Activated gamma-delta T cell (primary cell): ENCODE results near the gene ZNF398.
"Not testable (repeated sequence)": the region's sequence is repeated elsewhere in the genome, so short reads cannot be mapped to it uniquely, and the experiment has no call there.

Experiments used
- DNase-seq: peaks from one replicate; lab custom pipeline; 2025; lab: John Stamatoyannopoulos, UW
- total RNA-seq, 2 donors: gene quantifications; one replicate each; lab custom pipeline; 2026; lab: John Stamatoyannopoulos, UW

ZNF398 gene, protein sequence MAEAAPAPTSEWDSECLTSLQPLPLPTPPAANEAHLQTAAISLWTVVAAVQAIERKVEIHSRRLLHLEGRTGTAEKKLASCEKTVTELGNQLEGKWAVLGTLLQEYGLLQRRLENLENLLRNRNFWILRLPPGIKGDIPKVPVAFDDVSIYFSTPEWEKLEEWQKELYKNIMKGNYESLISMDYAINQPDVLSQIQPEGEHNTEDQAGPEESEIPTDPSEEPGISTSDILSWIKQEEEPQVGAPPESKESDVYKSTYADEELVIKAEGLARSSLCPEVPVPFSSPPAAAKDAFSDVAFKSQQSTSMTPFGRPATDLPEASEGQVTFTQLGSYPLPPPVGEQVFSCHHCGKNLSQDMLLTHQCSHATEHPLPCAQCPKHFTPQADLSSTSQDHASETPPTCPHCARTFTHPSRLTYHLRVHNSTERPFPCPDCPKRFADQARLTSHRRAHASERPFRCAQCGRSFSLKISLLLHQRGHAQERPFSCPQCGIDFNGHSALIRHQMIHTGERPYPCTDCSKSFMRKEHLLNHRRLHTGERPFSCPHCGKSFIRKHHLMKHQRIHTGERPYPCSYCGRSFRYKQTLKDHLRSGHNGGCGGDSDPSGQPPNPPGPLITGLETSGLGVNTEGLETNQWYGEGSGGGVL
- 54.5 to 59.3 reads per million in 2 donors for total RNA-seq

DNA sequence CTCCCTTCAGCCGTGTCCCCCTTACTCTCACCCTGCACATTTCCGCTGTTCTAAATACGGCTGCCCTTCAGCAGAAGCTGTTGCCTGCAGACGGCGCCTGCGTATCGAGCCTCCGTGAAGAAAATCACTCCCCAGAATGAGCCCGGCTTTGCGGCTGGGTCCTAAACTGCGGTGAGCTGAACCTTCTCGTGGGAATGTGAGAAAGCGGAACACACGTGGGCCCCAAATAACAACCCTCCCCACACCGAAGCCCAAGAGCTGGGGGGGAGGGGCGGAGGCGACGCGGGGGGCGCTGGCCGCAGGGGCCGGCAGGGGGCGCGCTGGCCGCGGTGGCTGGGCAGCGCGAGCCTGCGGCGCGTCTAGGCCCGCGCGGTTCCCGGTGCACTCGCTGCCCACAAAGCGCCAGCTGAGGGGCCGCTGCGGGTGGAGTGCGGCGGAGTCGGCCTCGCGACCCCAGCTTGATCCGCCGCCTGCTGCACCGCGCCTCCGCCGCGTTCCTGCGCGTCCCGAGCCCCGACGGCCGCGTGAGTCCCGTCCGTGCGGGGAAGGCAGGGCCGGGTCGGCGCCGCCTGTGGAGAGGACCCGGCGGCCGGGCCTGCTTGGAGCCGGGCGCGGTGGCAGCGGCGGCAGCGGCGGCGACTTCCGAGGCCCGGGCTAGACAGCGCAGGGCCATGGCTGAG, at the start of gene ZNF398:
ZNF398 (plus strand) TSS at position 382 of the 680 bp plus-strand sequence; CDS start at position 672, 290 bp downstream.
- peak; percentile 67 for DNase-seq

- no peak for DNase-seq
Observed at GRCh38 chr7:149099058-149099457, 48.2 kb upstream of the ZNF398 start.

GRCh38 chr7:149100821-149101220, 46.4 kb upstream of the ZNF398 start:
- DNase-seq: no peak

DNA sequence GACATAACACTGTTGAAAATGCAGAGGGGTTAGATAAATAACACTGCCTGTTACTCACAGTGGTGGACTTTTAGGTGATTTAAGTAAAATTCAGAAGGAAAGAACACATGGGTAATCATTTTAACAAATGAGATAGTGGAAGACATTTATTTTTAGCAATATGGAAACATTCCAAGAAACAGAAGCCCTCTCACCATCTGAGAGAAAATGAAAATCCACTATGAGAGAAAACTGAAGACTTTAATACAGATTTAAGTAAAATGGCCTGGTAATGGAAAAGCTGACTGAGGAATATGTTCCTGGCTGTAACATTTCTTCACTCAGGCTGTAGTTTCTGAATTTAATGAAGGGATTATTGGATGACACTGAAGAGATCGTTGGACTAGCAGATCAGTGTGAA, 44.6 kb upstream of the ZNF398 start:
- DNase-seq: no peak

- no peak for DNase-seq
Observed at GRCh38 chr7:149103424-149103823, 43.8 kb upstream of the ZNF398 start.

DNA sequence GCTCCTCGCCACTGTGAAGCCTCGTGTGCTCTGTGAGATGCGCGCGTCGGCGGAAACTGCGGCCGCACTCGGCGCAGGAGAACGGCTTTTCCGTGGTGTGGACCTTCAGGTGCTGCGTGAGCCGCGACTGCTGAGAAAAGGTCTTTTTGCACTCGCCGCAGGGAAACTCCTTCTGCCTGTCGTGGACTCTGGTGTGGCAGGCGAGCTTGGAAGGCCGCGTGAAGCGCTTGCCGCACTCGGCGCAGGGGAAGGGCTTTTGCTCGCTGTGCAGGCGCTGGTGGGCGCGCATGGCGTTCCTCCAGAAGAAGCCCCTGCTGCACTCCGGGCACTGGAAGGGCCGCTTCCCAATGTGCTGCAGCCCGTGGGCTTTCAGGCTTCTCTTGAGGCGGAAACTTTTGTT, 43.0 kb upstream of the ZNF398 start:
- no peak for DNase-seq

GRCh38 chr7:149104749-149105148, 42.5 kb upstream of the ZNF398 start:
- DNase-seq: no peak

DNA sequence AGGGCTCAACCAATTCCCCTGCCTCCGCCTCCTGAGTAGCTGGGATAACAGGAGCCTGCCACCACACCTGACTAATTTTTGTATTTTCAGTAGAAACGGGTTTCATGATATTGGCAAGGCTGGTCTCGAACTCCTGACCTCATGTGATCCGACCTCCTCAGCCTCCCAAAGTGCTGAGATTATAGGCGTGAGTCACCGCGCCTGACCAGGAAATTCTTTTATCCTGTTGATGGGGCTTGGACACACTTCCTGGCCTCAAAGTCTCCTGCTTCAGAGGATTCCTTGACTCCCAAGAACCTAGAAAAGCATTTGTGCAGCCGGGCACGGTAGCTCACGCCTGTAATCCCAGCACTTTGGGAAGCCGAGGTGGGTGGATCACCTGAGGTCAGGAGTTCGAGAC, 37.3 kb upstream of the ZNF398 start:
- DNase-seq: no peak

- DNase-seq: no peak
Observed at GRCh38 chr7:149125189-149125862, 21.9 kb upstream of the ZNF398 start.

DNA sequence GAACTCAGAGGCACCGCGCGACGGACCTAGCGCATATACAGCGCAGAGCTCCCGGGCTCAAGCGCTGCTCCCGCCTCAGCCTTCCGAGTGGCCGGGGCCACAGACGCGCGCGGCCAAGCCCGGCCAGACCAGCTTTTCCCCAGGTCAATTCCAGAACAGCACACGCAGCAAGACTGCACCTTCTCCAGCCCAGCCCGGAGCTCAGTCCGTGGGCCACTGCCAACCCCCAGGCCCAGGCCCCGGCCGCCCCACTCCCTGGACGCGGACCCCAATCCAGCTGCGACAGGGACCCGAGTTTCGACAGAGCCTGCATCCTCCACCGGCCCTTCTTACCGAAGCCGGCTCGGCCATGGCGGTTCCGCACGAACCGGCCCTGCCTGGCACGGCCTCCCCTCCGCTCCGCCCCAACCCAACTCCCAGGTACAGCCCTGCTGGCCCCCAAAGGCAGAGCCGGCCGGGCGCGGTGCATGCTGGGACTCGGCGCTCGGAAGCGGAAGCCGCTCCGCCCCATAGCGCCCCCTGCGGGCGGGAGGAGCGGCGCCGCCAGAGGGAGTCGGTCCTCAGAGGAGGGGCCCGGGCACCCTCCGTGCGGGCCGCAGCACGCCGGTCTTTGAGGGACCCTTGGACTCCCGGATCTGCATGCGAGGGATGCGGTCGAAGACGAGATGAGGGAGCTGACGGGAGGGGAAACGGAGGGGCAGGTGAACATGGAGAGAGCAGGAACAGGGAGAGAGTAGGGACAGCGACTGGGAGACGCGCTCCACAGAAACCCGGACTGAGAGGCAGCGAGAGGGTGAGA, 21.2 kb upstream of the ZNF398 start, which contains the start of gene ZNF425:
ZNF425 (minus strand) TSS at position 462 of the 799 bp plus-strand sequence; CDS start at position 351, 111 bp downstream.
- peak; percentile 90 for DNase-seq

GRCh38 chr7:149126662-149127266, 20.5 kb upstream of the ZNF398 start:
- peak; percentile 38 for DNase-seq

DNA sequence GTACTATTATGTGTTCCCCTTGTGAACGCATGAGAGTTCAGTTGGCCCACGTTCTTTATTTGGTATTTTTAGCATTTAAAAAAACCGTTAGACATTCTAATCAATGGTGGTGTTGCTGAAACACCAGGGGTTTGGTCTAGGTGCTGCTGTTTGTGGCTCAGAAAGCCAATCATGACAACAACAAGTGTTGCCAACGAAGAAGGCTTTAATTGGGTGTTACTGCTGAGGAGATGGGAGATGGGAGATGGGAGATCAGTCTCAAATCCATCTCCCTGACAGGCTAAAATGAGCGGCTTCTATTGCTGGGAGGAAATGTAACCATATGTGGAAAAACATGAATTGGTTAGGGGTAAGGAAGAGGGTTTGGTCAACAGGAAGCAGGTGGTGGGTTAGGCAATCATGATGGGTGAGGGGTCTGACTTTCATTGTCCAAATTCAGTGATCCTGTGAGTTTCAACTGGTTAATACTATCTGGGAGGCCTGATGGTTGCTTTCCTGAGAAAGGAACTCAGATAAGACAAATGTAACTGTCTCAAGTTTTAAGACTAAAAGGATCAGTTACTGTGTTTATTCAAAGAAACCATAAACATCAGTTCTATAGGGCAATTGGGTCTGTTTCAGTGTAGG, 16.6 kb upstream of the ZNF398 start:
- no peak for DNase-seq

GRCh38 chr7:149133028-149133710, 14.1 kb upstream of the ZNF398 start:
- no peak for DNase-seq

DNA sequence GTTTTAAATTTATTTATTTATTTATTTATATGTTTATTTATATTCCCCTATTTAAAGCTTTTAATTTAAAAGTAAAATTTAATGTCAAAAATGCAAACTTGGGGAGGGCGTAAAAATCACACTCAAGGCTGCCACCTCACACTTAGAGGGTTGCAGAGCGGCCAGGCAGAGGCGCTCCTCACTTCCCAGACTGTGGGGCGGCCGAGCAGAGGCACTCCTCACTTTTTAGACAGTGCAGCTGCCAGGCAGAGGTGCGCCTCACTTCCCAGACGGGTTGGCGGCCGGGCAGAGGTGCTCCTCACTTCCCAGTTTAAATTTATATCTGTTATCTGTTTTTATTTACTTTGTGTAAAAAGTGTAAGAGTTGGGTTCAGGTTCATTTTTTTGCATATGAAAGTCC, 11.1 kb upstream of the ZNF398 start:
- no peak for DNase-seq

DNA sequence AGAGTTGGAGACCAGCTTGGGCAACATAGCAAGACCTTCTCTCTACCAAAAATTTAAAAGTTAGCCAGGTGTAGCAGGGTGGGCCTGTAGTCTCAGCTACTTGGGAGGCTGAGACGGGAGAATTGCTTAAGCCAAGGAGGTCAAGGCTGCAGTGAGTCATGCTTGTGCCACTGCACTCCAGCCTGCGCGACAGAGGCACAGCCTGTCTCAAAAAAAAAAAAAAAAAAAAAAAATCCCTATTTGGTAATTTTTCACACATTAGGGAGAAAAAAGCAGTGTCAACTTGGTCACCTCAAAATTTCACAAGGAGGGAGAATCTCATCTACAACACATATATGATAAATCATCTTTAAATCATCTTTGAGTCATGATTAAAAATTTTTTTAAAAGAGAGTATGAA, 6.4 kb upstream of the ZNF398 start:
- DNase-seq: no peak

GRCh38 chr7:149141893-149142292, 5.4 kb upstream of the ZNF398 start:
- DNase-seq: no peak

GRCh38 chr7:149144436-149144922, 2.8 kb upstream of the ZNF398 start:
- DNase-seq: not testable (repeated sequence)

DNA sequence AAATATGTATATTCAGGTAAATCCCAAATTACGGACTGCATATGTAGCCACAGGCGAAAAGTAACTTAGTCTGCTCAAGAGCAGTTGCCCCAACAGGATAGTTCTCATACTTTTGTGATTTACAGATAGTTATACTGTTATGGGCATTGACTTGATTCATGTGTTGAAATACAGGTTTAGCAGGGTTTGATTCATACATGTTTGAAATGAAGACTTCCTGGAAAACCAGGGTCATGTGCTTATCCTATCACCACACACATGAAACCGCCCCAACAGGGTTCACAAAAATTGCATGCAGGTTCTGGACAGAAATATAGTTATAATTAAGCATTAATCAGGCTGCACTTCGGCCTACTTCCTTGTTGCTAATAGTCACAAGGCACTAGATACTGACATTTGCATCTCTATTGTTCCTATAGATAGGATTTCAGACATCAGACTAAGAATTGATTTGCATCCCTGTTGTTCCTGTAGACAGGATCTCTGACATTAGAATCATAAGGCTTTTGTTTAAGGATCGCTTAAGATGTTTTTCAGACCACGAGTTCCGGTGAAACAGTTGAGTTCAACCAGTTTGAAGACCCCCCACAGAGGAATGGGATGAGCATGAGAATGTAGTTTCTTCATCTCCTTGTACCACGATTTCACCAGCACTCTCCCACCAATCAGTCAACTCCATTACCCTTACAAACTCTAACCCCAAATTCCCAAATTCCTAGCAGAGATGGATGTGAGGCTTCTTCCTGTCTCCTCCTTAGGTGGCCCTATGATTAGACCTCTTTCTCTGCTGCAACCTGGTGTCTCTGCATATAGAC, 2.0 kb upstream of the ZNF398 start:
- DNase-seq: no peak
